A673 (cell line): ENCODE measurements around the gene TRAPPC2L. TPM values are rescaled to one million over a fixed set of nuclear protein-coding genes. Genes with fewer than 3 reads are reported as not detected.

Experiments used
- BruUV-seq: library from RNA; stranded (reverse); fragments of 400-500 nt; replicated peaks from 2 replicates; lab custom pipeline; 2021; lab: Mats Ljungman, UMichigan
- CTCF ChIA-PET: fragments of 300-600 bp; sonication (Branson Sonifier 250); formaldehyde crosslinking; loops from one replicate; lab custom pipeline; 2022; ENCODE audit warnings: antibody characterized with exemption; lab: Charles Lee
- POLR2A ChIA-PET: fragments of 300-600 bp; sonication (Branson Sonifier 250); formaldehyde crosslinking; loops from one replicate; lab custom pipeline; 2022; ENCODE audit warnings: antibody characterized with exemption; ENCODE audit not compliant: low non-redundant PET; lab: Charles Lee
- DNase-seq: peaks from one replicate; pipeline ENCODE4 v3.0.0-alpha.2; 2015; ENCODE audit warnings: low spot score
- H3K27ac ChIP-seq: fragments of 200-600 bp; sonication (generic); 2 replicates; pipeline ENCODE4 v1.5.1; 2016; ENCODE audit warnings: mixed run types, low read depth, mild to moderate bottlenecking, mixed read lengths, antibody characterized with exemption, low read length; ENCODE audit not compliant: poor library complexity, severe bottlenecking
- H3K27me3 ChIP-seq: fragments of 200-600 bp; sonication (generic); replicated peaks from 2 replicates; pipeline ENCODE4 v1.6.1; 2017; ENCODE audit warnings: mixed run types, low read depth, mild to moderate bottlenecking, mixed read lengths, antibody characterized with exemption, low read length; ENCODE audit not compliant: insufficient read depth, poor library complexity
- H3K36me3 ChIP-seq: fragments of 200-600 bp; sonication (generic); 2 replicates; pipeline ENCODE4 v1.6.1; 2016; ENCODE audit warnings: mixed run types, mild to moderate bottlenecking, mixed read lengths, antibody characterized with exemption, low read length; ENCODE audit not compliant: insufficient read depth, poor library complexity, severe bottlenecking
- H3K4me1 ChIP-seq: fragments of 200-600 bp; sonication (generic); 2 replicates; pipeline ENCODE4 v1.6.1; 2017; ENCODE audit warnings: mixed run types, mild to moderate bottlenecking, mixed read lengths, antibody characterized with exemption, low read length; ENCODE audit not compliant: insufficient read depth, poor library complexity, severe bottlenecking
- H3K4me3 ChIP-seq: fragments of 200-600 bp; sonication (generic); 2 replicates; pipeline ENCODE4 v1.5.1; 2016; ENCODE audit warnings: low read depth, mixed run types, mild to moderate bottlenecking, mixed read lengths, low read length; ENCODE audit not compliant: poor library complexity, severe bottlenecking
- H3K9me3 ChIP-seq: fragments of 200-600 bp; sonication (generic); 2 replicates; pipeline ENCODE4 v1.6.1; 2016; ENCODE audit warnings: mixed run types, low read depth, mild to moderate bottlenecking, mixed read lengths, antibody characterized with exemption, low read length; ENCODE audit not compliant: poor library complexity, severe bottlenecking
- EZH2 ChIP-seq: fragments of 200-600 bp; sonication (generic); IDR thresholded peaks from 2 replicates; pipeline ENCODE4 v1.6.1; 2017; ENCODE audit warnings: borderline replicate concordance, low read depth, mild to moderate bottlenecking, mixed read lengths, antibody characterized with exemption, low read length; ENCODE audit not compliant: poor library complexity, severe bottlenecking
- intact Hi-C: fragments of 100-400 bp; cut with micrococcal nuclease; formaldehyde crosslinking; loops from one replicate; pipeline ENCODE4 v1.10.0; 2022; ENCODE audit not compliant: unreplicated experiment
- total RNA-seq: library from RNA; stranded (reverse); gene quantifications from 2 replicates; pipeline ENCODE4 v1.2.3, GENCODE V29; 2021
- TF ChIP-seq, protein P1 (sequence below): fragments of 300-800, 200-600 bp; sonication (generic); conservative IDR thresholded peaks from 2 replicates; pipeline ENCODE4 v1.5.1; 2017; ENCODE audit warnings: low read depth, mild to moderate bottlenecking, antibody characterized with exemption, low read length, moderate library complexity, mixed read lengths

The TRAPPC2L gene
- total RNA-seq, 1 experiment from 2014 or later, result 98.6 TPM

GRCh38 chr16:88862968-88863367 lies 6.0 kb downstream of the TRAPPC2L start:
- DNase-seq, result no peak
- ChIA-PET CTCF (no interaction called here), POLR2A (no interaction called here)
- TF ChIP-seq EZH2, result no peak
- TF ChIP-seq, protein P1, sequence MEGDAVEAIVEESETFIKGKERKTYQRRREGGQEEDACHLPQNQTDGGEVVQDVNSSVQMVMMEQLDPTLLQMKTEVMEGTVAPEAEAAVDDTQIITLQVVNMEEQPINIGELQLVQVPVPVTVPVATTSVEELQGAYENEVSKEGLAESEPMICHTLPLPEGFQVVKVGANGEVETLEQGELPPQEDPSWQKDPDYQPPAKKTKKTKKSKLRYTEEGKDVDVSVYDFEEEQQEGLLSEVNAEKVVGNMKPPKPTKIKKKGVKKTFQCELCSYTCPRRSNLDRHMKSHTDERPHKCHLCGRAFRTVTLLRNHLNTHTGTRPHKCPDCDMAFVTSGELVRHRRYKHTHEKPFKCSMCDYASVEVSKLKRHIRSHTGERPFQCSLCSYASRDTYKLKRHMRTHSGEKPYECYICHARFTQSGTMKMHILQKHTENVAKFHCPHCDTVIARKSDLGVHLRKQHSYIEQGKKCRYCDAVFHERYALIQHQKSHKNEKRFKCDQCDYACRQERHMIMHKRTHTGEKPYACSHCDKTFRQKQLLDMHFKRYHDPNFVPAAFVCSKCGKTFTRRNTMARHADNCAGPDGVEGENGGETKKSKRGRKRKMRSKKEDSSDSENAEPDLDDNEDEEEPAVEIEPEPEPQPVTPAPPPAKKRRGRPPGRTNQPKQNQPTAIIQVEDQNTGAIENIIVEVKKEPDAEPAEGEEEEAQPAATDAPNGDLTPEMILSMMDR, result no peak
- no peak overlapping the region for H3K27ac ChIP-seq
- no peaks in the 10 kb centered on the region for H3K9me3 ChIP-seq
- H3K4me3 ChIP-seq, result no peak overlapping the region
- intact Hi-C loops, result no loop called here
- BruUV-seq, result no TSS peak
- no peaks in the 10 kb centered on the region for H3K27me3 ChIP-seq
- peaks cover 14% of the 10 kb centered on the region for H3K36me3 ChIP-seq
- H3K4me1 ChIP-seq, result peaks cover under 1% of the 10 kb centered on the region

- CTCF ChIA-PET, result no interaction called here
- Histone ChIP-seq H3K9me3 (no peaks in the 10 kb centered on the region), H3K27me3 (no peaks in the 10 kb centered on the region), H3K36me3 (peaks cover 14% of the 10 kb centered on the region), H3K27ac (no peak overlapping the region), H3K4me1 (no peaks in the 10 kb centered on the region), H3K4me3 (no peak overlapping the region)
- intact Hi-C loops, result no loop called here
- TF ChIP-seq, protein P1, result no peak
- TF ChIP-seq EZH2, result no peak
- BruUV-seq, result no TSS peak
- POLR2A ChIA-PET, result no interaction called here
- no peak for DNase-seq
Observed at GRCh38 chr16:88863426-88863825, 6.5 kb downstream of the TRAPPC2L start.

DNA sequence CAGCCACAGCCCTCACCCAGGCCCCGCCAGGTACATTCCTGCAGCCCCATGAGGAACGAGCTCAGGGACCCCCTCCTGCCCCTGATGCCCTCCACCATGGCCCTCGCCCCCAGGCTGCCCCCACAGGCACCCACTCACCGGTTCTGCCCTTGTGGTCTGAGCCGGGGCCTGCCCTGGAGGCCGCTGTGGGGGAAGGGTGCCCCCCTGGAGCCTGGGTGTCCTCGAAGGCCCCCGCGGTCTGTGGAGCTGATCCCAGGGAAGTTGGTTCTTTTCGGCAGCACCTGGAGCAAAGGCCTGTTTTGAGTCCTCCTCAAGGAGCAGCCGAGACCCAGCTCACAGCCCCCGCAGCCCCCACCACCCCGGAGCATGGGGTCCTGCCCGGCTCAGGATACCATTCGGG lies 7.2 kb downstream of the TRAPPC2L start:
- CTCF ChIA-PET, result no interaction called here
- TF ChIP-seq, protein P1, result no peak
- TF ChIP-seq EZH2, result no peak
- H3K27ac ChIP-seq, result no peak overlapping the region
- no peaks in the 10 kb centered on the region for H3K9me3 ChIP-seq
- peaks cover 14% of the 10 kb centered on the region for H3K36me3 ChIP-seq
- H3K27me3 ChIP-seq, result no peaks in the 10 kb centered on the region
- POLR2A ChIA-PET, result no interaction called here
- intact Hi-C loops, result no loop called here
- BruUV-seq, result no TSS peak
- H3K4me3 ChIP-seq, result no peak overlapping the region
- no peaks in the 10 kb centered on the region for H3K4me1 ChIP-seq
- DNase-seq, result no peak
